Amygdala (tissue), 56 donors: ENCODE data around the gene XDH.

Experiments
- DNase-seq, 56 donors: peaks; one replicate each; lab custom pipeline; 2025; lab: John Stamatoyannopoulos, UW

Gene XDH

GRCh38 chr2:31404302-31404701 is 10.2 kb downstream of the XDH start:
- DNase-seq: no peak

GRCh38 chr2:31402388-31402787 is 12.2 kb downstream of the XDH start:
- DNase-seq: no peak

- DNase-seq: no peak
These were observed 13.0 kb downstream of the XDH start for GRCh38 chr2:31401580-31401979.

- DNase-seq: no peak
These were observed 15.7 kb downstream of the XDH start for GRCh38 chr2:31398881-31399280.

GRCh38 chr2:31397094-31397493 is 17.4 kb downstream of the XDH start:
- peak in 18 of 56 donors; percentile 3 to 41 (median 12) for DNase-seq

- no peak for DNase-seq
These were observed 24.2 kb downstream of the XDH start for GRCh38 chr2:31390324-31390723.

GRCh38 chr2:31388736-31389135 is 25.8 kb downstream of the XDH start:
- DNase-seq: no peak

GRCh38 chr2:31387850-31388249 is 26.7 kb downstream of the XDH start:
- DNase-seq: no peak

- no peak for DNase-seq
These were observed 27.9 kb downstream of the XDH start for GRCh38 chr2:31386648-31387047.

GRCh38 chr2:31386172-31386571 is 28.4 kb downstream of the XDH start:
- DNase-seq: no peak

- DNase-seq: no peak
These were observed 29.7 kb downstream of the XDH start for GRCh38 chr2:31384771-31385276.

- DNase-seq: no peak
These were observed 30.2 kb downstream of the XDH start for GRCh38 chr2:31384351-31384750.

GRCh38 chr2:31383471-31384153 is 30.9 kb downstream of the XDH start:
- no peak for DNase-seq

GRCh38 chr2:31382452-31383120 is 32.0 kb downstream of the XDH start:
- no peak for DNase-seq

GRCh38 chr2:31381601-31382000 is 32.9 kb downstream of the XDH start:
- no peak for DNase-seq

- DNase-seq: no peak
These were observed 34.3 kb downstream of the XDH start for GRCh38 chr2:31380243-31380642.

GRCh38 chr2:31379747-31380146 is 34.8 kb downstream of the XDH start:
- DNase-seq: no peak

GRCh38 chr2:31378791-31379501 is 35.6 kb downstream of the XDH start:
- no peak for DNase-seq

GRCh38 chr2:31378389-31378788 is 36.2 kb downstream of the XDH start:
- no peak for DNase-seq

- no peak for DNase-seq
These were observed 41.4 kb downstream of the XDH start for GRCh38 chr2:31373127-31373526.

GRCh38 chr2:31372097-31372496 is 42.4 kb downstream of the XDH start:
- no peak for DNase-seq

GRCh38 chr2:31371691-31372090 is 42.9 kb downstream of the XDH start:
- no peak for DNase-seq
